ENCODE measurements around the gene RHOF. TPM values are rescaled to one million over a fixed set of nuclear protein-coding genes. Genes with fewer than 3 reads are reported as not detected.
A peak's percentile ranks its signal among the peaks of the same experiment; 100 is the strongest.

RHOF gene
- total RNA-seq, 4 donors from 2014 or later: 3.2 to 20.4 (median 6.2) TPM

DNA sequence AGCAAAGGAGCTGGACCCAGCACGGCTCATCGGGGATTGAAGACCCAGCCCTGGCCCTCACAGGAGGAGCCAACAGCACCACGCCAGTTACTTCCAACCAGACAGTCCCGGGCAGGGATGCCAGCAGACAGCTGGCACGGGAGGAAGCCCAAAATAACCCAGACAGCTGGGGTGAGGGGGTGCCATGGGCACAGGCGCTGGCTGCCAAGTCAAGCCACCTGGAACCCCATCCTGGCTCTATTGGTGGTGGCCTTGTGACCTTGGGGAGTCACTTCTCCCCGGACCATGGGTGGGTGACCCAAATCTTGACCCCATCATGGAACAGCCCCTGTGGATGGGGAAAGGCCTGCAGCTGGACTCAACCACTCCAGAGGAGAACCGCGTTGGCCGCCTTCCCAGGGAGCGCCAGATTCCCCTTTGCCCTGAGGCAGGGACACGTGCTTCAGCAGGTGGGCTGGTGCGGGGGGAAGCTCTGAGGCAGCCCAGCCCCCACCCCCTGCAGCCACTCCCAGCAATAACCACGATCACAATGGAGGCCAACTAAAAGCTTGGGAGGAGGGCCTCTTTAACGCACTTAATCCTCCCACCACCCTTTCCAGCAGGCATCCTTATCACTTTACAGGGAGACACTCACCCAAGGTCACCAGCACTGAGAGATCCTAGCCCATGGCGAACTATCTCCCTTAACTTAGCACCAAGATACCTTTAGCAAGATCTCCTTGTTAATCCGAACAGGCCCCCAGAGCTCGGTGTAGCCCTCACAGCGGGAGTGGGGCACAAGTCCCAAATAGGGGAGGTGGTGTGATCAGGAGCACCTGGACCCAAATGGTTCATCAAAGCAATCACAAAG is 4.7 kb upstream of the RHOF start:
- Histone ChIP-seq H3K36me3 (peaks cover 8 to 14% (median 8%) of the 10 kb centered on the region in 3 donors), H3K27me3 (no peaks in the 10 kb centered on the region), H3K4me1 (peaks cover 48 to 79% (median 59%) of the 10 kb centered on the region in 3 donors), H3K4me3 (peak overlapping the region; percentile 75 to 91 (median 86)), H3K9me3 (no peaks in the 10 kb centered on the region), H3K27ac (peak overlapping the region; percentile 100)
- TF ChIP-seq, protein P1, sequence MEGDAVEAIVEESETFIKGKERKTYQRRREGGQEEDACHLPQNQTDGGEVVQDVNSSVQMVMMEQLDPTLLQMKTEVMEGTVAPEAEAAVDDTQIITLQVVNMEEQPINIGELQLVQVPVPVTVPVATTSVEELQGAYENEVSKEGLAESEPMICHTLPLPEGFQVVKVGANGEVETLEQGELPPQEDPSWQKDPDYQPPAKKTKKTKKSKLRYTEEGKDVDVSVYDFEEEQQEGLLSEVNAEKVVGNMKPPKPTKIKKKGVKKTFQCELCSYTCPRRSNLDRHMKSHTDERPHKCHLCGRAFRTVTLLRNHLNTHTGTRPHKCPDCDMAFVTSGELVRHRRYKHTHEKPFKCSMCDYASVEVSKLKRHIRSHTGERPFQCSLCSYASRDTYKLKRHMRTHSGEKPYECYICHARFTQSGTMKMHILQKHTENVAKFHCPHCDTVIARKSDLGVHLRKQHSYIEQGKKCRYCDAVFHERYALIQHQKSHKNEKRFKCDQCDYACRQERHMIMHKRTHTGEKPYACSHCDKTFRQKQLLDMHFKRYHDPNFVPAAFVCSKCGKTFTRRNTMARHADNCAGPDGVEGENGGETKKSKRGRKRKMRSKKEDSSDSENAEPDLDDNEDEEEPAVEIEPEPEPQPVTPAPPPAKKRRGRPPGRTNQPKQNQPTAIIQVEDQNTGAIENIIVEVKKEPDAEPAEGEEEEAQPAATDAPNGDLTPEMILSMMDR (IDR thresholded peaks at IDR 0.05): no peak
- no peak for TF ChIP-seq POLR2A (IDR thresholded peaks at IDR 0.05)
- DNase-seq: no peak
- intact Hi-C loops (cut with DNase I): no loop called here
- 12 to 23% methylated on average over 7 to 8 of the region's 19 CpGs for WGBS, 2 donors

DNA sequence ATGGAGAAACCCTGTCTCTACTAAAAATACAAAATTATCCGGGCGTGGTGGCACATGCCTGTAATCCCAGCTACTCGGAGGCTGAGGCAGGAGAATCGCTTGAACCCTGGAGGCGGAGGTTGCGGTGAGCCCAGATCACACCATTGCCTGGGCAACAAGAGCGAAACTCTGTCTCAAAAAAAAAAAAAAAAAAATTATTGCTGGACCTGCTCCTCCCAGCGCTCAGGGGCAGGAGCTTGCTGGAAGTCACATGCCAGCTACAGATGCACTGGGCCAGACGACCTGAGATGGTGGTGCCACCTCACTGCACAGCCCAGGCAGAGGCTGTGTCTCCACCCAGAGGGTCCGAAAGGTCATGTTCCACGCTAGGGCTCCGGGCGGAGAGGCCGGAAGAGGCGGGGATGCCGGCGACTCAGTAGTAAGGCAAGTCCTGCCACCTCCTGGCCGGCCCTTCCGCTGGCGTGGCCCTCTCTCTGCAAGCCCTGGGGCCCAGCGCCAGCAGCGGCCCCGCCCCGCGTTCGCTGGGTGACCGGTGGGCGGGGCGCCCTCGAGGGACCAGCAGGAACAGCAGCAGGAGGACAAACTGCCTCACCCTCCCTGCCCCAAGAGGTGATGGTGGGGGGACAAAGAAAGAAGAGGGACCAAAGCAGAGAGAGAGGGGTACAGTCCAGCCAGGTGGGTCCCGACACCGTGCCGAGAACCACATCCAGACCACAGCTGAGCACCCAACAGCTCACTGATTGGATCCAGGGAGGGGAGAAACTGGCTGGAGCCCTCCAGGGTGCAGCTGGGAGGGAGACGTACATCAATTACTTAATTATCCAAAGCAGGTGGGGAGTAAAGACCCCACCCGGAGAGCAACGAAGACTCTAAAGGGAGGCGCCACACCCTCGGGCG is 3.6 kb upstream of the RHOF start:
- peaks cover 48 to 87% (median 60%) of the 10 kb centered on the region in 3 donors for H3K4me1 ChIP-seq
- no peaks in the 10 kb centered on the region for H3K9me3 ChIP-seq
- H3K36me3 ChIP-seq: peaks cover 8 to 14% (median 8%) of the 10 kb centered on the region in 3 donors
- intact Hi-C loops (cut with DNase I): no loop called here
- H3K27ac ChIP-seq: peak overlapping the region; percentile 100
- TF ChIP-seq, protein P1 (IDR thresholded peaks at IDR 0.05): peak in 5 of 6 experiments; percentile 18 to 49 (median 30)
- peak in 1 of 4 donors; percentile 51 for TF ChIP-seq POLR2A (IDR thresholded peaks at IDR 0.05)
- peak overlapping the region; percentile 75 to 91 (median 86) for H3K4me3 ChIP-seq
- DNase-seq: no peak
- WGBS, 2 donors: 20 to 28% methylated on average over 17 to 20 of the region's 39 CpGs
- H3K27me3 ChIP-seq: no peaks in the 10 kb centered on the region

DNA sequence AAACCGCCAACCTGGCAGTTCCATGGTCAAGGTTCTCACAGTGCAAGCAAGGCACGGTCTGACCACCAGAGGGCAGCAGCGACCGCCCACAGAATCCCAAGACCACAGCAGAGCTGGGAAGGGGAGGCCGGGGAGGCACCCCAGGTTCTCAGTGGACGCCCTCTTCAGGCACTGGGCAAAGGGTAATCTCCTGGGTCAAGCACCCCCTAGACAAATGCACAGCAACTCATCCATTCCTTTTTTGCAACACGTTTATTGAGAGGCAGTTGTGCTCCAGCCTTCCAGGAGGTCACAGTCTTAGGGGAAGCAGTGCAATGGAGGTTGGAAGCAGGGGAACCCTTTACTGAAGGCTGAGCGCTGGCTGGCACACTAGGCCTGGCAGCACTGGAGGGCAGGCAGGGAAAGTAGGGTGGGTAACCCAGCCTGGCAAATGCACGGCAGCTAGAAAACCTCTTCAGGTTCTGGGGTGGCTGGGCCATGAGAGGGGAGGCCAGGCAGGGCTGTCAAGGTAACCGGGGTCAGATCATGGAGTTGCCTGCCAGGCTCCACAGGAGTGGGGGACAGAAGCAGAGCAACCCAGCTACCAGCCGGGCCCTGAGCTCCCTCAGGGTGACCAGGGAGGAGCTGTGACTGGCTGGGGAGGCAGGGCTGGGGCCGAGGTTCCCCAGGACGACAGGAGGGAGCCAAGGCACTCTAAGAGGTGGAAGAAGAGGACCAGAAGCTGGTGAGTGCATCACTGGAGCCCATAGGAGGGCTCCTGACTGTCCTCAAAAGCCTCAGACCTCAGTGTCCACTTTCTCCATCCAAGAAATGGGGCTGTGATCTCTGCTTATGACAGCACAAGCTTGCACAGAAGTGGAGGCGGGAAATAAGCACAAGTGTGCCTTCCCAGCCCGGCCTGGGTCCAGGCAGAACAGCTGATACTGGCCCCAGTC is 1.8 kb upstream of the RHOF start:
- H3K4me3 ChIP-seq: peak overlapping the region in 3 of 4 donors; percentile 18 to 69 (median 56)
- WGBS, 2 donors: 49 to 56% methylated on average over 6 to 9 of the region's 15 CpGs

DNA sequence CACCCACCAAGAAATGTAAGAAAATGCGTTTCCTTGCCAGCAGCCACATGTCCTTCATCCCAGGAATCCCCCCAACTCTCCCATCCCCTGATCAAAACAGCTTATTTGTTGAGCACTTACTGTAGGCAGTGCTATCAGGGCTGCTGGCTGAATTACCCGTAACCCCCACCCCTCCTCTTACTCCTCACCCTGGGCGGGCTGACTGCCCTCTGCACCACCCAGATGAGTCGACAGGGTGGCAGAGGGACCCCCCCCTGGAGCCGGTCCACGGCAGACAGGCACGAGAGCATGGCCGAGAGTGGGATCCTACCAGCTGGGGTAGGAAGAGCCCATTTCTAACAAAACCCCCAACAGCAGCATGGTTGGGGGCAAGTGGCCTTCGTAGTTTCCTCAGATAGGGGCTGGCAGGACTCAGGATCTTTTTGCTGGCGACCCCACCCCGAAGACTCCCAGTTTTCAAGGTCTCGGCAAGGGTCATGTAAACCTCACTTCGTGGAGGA is 1.1 kb upstream of the RHOF start:
- Histone ChIP-seq H3K36me3 (peaks cover 8 to 14% (median 8%) of the 10 kb centered on the region in 3 donors), H3K4me1 (peaks cover 48 to 90% (median 60%) of the 10 kb centered on the region in 3 donors), H3K27me3 (no peaks in the 10 kb centered on the region), H3K9me3 (no peaks in the 10 kb centered on the region), H3K4me3 (peak overlapping the region in 3 of 4 donors; percentile 18 to 69 (median 56)), H3K27ac (peak overlapping the region; percentile 100)
- no peak for TF ChIP-seq POLR2A (IDR thresholded peaks at IDR 0.05)
- TF ChIP-seq, protein P1 (IDR thresholded peaks at IDR 0.05): no peak
- intact Hi-C loops (cut with DNase I): no loop called here
- WGBS, 2 donors: 0 to 2% methylated on average over 1 to 9 of the region's 13 CpGs
- DNase-seq: no peak

More for the DNA sequence above, 1.8 kb upstream of the RHOF start:
- H3K27me3 ChIP-seq: no peaks in the 10 kb centered on the region
- peaks cover 48 to 86% (median 60%) of the 10 kb centered on the region in 3 donors for H3K4me1 ChIP-seq
- no peak for DNase-seq
- intact Hi-C loops (cut with DNase I): no loop called here
- no peaks in the 10 kb centered on the region for H3K9me3 ChIP-seq
- peaks cover 8 to 14% (median 8%) of the 10 kb centered on the region in 3 donors for H3K36me3 ChIP-seq
- H3K27ac ChIP-seq: peak overlapping the region; percentile 100
- TF ChIP-seq, protein P1 (IDR thresholded peaks at IDR 0.05): peak; percentile 97 to 99 (median 98)
- TF ChIP-seq POLR2A (IDR thresholded peaks at IDR 0.05): peak in 1 of 4 donors; percentile 15

Measured in esophagus squamous epithelium (tissue), 5 donors.